HG02973 (cell line): ENCODE measurements around the gene KLKB1.

ENCODE experiments used
- ATAC-seq: cut with Tn5 transposase; IDR thresholded peaks from one replicate; pipeline ENCODE4 v1.9.1; 2021; ENCODE audit warnings: moderate library complexity; ENCODE audit not compliant: unreplicated experiment

Gene KLKB1

GRCh38 chr4:186304866-186305505 is 77.7 kb downstream of the KLKB1 start:
- no peak for ATAC-seq

GRCh38 chr4:186307497-186307896 is 80.2 kb downstream of the KLKB1 start:
- ATAC-seq = no peak

GRCh38 chr4:186307916-186308315 is 80.6 kb downstream of the KLKB1 start:
- no peak for ATAC-seq
